NB4 (cell line): ENCODE data around the gene CR1L.

Source experiments
- MYC ChIP-seq: IDR thresholded peaks from 2 replicates; pipeline ENCODE4 v1.6.1; 2011; ENCODE audit warnings: low read depth, low read length
- POLR2A ChIP-seq: IDR thresholded peaks from 2 replicates; pipeline ENCODE4 v1.6.1; 2011; ENCODE audit warnings: mild to moderate bottlenecking; ENCODE audit not compliant: insufficient read length; ENCODE audit errors: extremely low read depth
- TF ChIP-seq, protein P1 (sequence below): IDR thresholded peaks from one replicate; pipeline ENCODE4 v1.5.1; 2012; ENCODE audit warnings: low read depth, low read length
- TF ChIP-seq, protein P2 (sequence below): IDR thresholded peaks from 2 replicates; pipeline ENCODE4 v1.6.1; 2011; ENCODE audit warnings: low read depth, low read length

DNA sequence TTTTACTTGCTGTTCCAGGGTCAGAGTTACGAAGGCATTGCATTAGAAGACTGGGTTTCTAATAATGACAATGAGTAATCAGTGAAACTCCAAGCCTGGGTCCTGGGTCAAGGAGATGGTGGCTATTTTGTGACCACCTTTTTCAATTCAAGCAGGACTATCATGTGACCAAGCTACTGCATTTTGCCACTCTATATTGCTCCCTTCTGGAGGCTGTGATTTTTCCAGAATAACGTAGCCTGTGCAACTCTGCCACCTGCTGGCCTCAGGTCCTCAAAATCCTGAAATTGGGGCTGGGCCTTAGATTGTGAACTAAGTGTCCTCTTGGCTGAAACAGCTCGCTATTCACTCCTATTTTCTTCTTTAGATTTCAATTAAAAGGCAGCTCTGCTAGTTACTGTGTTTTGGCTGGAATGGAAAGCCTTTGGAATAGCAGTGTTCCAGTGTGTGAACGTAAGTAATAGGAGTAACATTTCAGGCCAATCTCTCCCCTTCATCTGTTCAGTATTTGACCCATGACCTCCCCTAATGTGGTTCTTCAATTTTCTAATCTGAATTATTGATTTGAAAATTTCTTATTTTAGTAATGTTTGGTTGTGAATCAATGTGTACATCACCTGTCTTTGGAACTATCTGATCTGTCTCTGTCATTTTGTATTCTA, 54.0 kb downstream of the CR1L start:
- TF ChIP-seq, protein P1, sequence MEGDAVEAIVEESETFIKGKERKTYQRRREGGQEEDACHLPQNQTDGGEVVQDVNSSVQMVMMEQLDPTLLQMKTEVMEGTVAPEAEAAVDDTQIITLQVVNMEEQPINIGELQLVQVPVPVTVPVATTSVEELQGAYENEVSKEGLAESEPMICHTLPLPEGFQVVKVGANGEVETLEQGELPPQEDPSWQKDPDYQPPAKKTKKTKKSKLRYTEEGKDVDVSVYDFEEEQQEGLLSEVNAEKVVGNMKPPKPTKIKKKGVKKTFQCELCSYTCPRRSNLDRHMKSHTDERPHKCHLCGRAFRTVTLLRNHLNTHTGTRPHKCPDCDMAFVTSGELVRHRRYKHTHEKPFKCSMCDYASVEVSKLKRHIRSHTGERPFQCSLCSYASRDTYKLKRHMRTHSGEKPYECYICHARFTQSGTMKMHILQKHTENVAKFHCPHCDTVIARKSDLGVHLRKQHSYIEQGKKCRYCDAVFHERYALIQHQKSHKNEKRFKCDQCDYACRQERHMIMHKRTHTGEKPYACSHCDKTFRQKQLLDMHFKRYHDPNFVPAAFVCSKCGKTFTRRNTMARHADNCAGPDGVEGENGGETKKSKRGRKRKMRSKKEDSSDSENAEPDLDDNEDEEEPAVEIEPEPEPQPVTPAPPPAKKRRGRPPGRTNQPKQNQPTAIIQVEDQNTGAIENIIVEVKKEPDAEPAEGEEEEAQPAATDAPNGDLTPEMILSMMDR: peak; percentile 65
- TF ChIP-seq, protein P2, sequence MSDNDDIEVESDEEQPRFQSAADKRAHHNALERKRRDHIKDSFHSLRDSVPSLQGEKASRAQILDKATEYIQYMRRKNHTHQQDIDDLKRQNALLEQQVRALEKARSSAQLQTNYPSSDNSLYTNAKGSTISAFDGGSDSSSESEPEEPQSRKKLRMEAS: no peak
- TF ChIP-seq POLR2A: no peak
- TF ChIP-seq MYC: no peak
